HCT116 (cell line): ENCODE data around the gene NR2E3.

ENCODE experiments used
- ATF3 ChIP-seq: IDR thresholded peaks from 2 replicates; pipeline ENCODE4 v1.6.1; 2012
- CEBPB ChIP-seq: IDR thresholded peaks from 2 replicates; pipeline ENCODE4 v1.6.1; 2012; ENCODE audit warnings: low read depth
- CTCF ChIP-seq, 3 experiments: fragments of 200-600 bp in 1 of 3; sonication (generic) in 1 of 3; IDR thresholded peaks in 2 of 3; conservative IDR thresholded peaks in 1 of 3; 2 replicates each; pipeline ENCODE4 v1.5.1; 2012 to 2017; ENCODE audit warnings: low read depth in 2 of 3, low read length in 2 of 3, antibody characterized with exemption in 1 of 3, borderline replicate concordance in 1 of 3, control low read depth in 1 of 3, mild to moderate bottlenecking in 1 of 3, mixed read lengths in 1 of 3, mixed run types in 1 of 3, moderate library complexity in 1 of 3; ENCODE audit not compliant: insufficient read depth in 1 of 3
- EZH2 ChIP-seq: fragments of 200-600 bp; sonication (generic); IDR thresholded peaks from 2 replicates; pipeline ENCODE4 v1.6.1; 2017; ENCODE audit warnings: antibody characterized with exemption, mixed run types
- EZH2phosphoT487 ChIP-seq: fragments of 200-600 bp; IDR thresholded peaks from 2 replicates; pipeline ENCODE4 v1.6.1; 2018; ENCODE audit warnings: antibody characterized with exemption, borderline replicate concordance
- JUND ChIP-seq: IDR thresholded peaks from 2 replicates; pipeline ENCODE4 v1.6.1; 2012
- MAX ChIP-seq: IDR thresholded peaks from 2 replicates; pipeline ENCODE4 v1.6.1; 2012
- POLR2A ChIP-seq: IDR thresholded peaks from 2 replicates; pipeline ENCODE4 v1.7.0; 2011; ENCODE audit warnings: borderline replicate concordance; ENCODE audit not compliant: insufficient read depth, insufficient read length; ENCODE audit errors: extremely low read depth
- POLR2AphosphoS5 ChIP-seq: IDR thresholded peaks from 2 replicates; pipeline ENCODE4 v1.6.1; 2011; ENCODE audit warnings: mild to moderate bottlenecking, low read depth, low read length, moderate library complexity
- RAD21 ChIP-seq: IDR thresholded peaks from 2 replicates; pipeline ENCODE4 v1.6.1; 2012; ENCODE audit warnings: low read depth, mild to moderate bottlenecking
- REST ChIP-seq: IDR thresholded peaks from 2 replicates; pipeline ENCODE4 v1.6.1; 2012; ENCODE audit warnings: low read depth
- SIN3A ChIP-seq: IDR thresholded peaks from 2 replicates; pipeline ENCODE4 v1.6.1; 2012; ENCODE audit warnings: low read depth
- SP1 ChIP-seq: IDR thresholded peaks from 2 replicates; pipeline ENCODE4 v1.6.1; 2012; ENCODE audit warnings: low read depth
- TCF7L2 ChIP-seq: IDR thresholded peaks from 2 replicates; pipeline ENCODE4 v1.7.0; 2011; ENCODE audit warnings: borderline replicate concordance, inconsistent platforms; ENCODE audit not compliant: insufficient read depth, insufficient read length; ENCODE audit errors: extremely low read depth

- no peak for TF ChIP-seq EZH2
- no peak for TF ChIP-seq POLR2A
- TF ChIP-seq CTCF (IDR thresholded peaks at IDR 0.05 in 2 of 3, conservative IDR thresholded peaks at IDR 0.05 in 1 of 3; ENCODE audit: borderline replicate concordance in 1 of 3, insufficient read depth in 1 of 3, low read depth in 2 of 3, low read length in 2 of 3), result no peak
- TF ChIP-seq MAX, result no peak
- TF ChIP-seq SP1, result no peak
- no peak for TF ChIP-seq POLR2AphosphoS5
- TF ChIP-seq SIN3A, result no peak
- TF ChIP-seq RAD21, result no peak
- no peak for TF ChIP-seq TCF7L2
- no peak for TF ChIP-seq EZH2phosphoT487
- no peak for TF ChIP-seq ATF3
- TF ChIP-seq CEBPB, result no peak
- no peak for TF ChIP-seq REST
- TF ChIP-seq JUND, result no peak
Observed at GRCh38 chr15:71785996-71786395, 24.4 kb upstream of the NR2E3 start.
